GM18499 (cell line): ENCODE results near the gene ZNF783.
"Not testable (repeated sequence)": the region's sequence is repeated elsewhere in the genome, so short reads cannot be mapped to it uniquely, and the experiment has no call there.

Source experiments
- ATAC-seq: cut with Tn5 transposase; IDR thresholded peaks from one replicate; pipeline ENCODE4 v1.9.1; 2021; ENCODE audit warnings: moderate number of reproducible peaks; ENCODE audit not compliant: insufficient read depth, unreplicated experiment

ZNF783 gene

DNA sequence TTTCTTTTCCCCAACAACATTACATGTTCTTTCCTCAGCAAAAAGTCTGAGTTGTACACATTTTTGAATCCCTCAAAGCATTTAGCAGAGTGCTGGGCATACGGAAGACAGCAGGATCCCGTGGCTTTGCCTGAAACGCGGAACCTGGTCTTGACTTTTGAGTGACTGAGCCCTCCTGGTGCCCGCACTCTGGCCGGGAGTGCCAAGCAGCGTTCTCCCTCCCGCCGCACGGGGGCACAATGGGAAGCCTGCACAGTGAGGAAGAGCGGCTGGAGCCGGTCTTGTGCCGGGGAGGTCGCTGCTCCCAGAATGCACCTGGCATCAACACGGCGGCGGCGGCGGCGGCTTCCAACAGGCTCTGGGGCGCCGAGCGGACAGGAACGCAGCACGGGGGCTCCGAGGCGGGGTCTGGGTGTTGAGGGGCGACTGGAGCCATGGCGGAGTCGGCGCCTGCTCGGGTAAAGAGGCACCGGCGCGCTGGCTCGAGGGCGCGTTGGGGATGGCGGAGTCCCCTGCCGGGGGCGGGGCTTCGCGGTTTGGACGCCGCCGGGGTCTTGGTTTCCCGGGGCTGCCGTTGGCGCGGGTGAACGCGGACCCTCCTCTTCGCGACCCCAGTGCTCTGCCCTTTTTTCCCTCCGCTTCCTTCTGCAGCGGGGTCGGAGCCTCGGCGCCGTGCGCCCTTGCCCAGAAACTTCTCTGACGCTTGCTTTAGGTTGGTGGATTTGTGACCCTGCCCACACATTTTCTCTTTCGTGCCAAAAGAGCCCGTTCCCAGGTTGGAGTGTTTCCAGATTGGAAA lies 22.5 kb upstream of the ZNF783 start, which contains the start of gene ZNF212:
Gene ZNF212 (plus strand): TSS at position 307 of the 799 bp plus-strand sequence. CDS start 128 bp downstream, at position 435.
- peak; percentile 80 for ATAC-seq

DNA sequence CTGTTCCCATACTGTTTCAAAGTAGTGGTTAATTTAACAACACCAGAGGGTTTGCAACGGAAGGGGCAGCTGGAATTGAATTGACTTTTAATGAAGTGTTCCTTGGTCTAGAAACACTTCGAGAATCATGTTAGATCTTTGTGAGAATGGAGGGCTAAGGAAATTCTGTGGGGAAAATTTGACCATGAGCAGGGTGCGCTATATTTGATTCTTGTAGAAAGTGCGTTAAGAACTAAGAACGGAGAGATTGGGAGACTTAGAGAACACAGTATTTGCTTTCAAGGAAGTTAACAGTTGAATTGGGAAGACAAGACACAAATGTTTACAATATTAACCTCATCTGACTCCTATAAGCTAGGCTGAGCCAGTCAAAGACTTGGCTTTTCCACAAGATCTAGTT lies 21.4 kb upstream of the ZNF783 start:
- no peak for ATAC-seq

DNA sequence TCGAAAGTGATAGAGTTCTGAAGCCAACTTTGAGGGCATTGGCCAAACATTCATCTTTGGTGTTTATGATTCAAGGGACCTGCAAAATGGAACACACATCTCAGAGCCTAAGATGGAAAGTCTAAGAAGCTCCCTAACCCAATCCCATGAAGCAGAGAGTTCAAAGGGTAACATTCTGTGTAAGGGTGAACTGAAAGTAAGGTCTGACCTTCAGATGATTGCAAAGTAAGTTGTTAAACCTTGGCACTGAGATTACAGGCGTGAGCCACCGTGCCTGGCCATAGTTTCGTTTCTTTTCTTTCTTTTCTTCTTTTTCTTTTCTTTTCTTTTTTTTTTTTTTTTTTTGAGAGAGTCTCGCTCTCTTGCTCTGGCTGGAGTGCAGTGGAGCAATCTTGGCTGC lies 20.3 kb upstream of the ZNF783 start:
- ATAC-seq: no peak

DNA sequence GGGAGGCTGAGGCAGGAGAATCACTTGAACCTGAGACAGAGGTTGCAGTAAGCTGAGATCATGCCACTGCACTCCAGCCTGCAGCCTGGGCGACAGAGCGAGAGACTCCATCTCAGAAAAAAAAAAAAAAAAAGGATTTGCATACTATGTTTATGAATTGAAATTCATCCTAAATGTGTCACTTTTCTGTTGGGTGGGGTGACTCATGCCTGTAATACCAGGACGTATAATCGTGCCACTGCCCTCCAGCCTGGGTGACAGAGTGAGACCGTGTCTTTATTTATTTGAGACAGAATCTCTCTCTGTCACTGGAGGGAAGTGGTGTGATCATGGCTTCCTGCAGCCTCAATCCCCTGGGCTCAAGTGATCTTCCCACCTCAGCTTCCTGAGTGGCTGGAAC lies 16.8 kb upstream of the ZNF783 start:
- ATAC-seq: no peak

DNA sequence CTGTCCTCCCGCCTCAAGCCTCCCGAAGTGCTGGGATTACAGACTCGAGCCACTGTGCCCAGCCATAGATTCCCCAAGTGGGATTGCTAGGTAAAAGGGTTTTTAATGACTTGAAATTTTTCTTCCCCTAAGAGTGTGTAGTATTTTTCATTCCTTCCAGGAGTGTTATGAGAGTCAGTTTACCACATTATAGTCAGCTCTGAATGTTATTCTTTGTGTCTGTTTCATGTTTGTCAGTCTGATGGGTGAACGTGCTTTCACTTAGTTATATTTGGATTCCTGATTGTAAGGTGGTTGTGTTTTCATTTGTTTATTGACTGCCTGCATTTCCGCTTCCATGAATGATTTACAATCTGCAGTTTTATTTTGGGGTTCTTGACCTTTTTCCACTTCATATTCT lies 16.3 kb upstream of the ZNF783 start:
- no peak for ATAC-seq

DNA sequence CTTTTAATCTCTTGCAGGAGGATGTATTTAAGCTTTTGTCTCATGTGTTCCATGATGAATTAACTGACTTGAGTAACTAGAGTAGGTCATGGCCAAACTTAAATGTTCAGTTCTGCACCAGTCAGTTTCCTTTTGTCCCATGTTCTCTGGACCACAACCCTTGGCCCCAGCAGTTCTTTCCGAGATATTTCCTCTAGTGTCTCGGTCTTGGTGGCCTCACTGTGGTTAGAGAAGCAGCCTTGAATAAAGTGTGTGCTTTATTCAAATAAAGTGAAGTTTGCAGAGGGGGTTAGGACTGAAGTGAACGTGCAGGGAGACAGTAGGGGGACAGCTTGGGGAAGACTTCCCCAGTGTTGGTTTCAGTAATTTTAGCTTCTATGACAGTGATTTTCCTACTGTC lies 13.2 kb upstream of the ZNF783 start:
- ATAC-seq: no peak

DNA sequence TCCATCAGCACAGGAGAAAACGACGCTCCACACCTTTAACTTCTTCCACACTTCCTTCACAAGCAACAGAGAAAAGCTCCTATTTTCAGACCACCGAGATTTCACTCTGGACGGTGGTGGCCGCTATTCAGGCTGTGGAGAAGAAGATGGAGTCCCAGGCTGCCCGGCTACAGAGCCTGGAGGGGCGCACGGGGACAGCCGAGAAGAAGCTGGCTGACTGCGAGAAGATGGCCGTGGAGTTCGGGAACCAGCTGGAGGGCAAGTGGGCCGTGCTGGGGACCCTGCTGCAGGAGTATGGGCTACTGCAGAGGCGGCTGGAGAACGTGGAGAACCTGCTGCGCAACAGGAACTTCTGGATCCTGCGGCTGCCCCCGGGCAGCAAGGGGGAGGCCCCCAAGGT lies 11.8 kb upstream of the ZNF783 start:
- not testable (repeated sequence) for ATAC-seq

DNA sequence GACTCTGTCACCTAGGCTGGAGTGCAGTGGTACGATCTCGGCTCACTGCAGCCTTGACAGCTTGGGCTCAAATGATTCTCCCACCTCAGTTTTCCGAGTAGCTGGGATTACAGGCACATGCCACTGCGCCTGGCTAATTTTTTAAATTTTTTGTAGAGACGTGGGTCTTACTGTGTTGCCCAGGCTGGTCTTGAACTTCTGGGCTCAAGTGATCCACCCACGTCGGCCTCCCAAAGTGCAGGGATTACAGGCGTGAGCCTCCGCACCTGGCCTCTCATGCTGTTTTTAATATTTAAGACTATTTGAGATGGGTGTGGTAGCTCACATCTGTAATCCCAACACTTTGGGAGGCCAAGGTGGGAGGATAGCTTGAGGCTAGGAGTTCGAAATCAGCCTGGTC lies 10.5 kb upstream of the ZNF783 start:
- not testable (repeated sequence) for ATAC-seq

DNA sequence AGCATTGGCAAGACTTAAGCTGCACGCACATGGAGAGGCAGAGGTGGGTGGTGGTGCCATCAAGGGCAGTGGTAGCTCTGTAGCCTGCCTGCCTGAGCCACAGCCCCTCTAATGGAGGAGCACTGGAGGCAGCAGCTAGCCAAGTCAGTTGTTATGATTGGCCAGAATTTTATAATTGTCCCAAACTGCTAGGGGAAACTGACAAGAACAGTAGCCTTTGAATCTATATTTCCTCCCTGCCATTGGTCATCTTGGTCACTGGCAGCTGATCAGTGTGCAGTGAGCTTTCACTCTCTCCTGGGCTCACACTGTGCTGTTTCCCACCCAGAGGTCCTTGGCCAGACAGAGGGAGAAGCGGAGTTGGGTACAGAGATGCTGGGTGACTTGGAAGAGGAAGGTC lies 9.6 kb upstream of the ZNF783 start:
- no peak for ATAC-seq

DNA sequence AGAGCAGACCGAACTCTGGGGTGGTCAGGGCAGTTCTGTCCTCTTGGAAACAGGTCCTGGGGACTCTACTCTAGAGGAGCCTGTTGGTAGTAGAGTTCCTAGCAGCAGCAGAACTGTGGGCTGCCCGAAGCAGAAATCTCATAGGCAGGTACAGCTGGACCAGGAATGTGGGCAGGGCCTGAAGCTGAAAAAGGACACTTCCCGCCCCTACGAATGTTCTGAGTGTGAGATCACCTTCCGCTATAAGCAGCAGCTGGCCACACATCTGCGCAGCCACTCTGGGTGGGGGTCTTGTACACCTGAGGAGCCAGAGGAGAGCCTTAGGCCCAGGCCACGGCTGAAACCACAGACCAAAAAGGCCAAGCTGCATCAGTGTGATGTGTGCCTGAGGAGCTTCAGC lies 8.3 kb upstream of the ZNF783 start:
- ATAC-seq: no peak

DNA sequence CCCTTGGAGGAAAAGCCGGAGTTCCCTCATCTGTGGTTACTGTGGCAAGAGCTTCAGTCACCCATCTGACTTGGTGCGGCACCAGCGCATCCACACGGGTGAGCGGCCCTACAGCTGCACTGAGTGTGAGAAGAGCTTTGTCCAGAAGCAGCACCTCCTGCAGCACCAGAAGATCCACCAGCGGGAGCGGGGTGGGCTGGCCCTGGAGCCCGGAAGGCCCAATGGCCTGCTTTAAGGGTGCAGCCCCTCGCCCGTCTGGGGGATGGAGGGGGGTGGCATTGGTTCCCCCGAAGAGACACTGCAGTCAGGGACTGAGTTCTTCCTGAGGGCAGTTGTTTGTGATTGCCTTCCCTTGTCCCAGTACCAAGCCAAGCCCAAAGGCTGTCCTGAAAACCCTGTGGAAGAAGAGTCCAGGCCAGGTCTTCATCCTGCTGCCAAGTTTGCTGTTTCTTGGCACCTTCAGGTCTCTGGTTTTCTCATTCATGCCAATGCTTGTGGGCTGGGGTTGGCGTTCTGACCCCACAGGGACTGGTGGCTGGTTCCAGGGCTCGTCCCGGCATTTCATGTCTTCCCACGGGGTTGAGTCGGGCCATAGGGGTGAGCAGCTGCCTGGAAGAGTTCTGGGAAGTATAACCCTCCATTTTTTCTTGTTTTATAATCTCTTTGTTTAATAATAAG lies 7.7 kb upstream of the ZNF783 start:
- no peak for ATAC-seq

DNA sequence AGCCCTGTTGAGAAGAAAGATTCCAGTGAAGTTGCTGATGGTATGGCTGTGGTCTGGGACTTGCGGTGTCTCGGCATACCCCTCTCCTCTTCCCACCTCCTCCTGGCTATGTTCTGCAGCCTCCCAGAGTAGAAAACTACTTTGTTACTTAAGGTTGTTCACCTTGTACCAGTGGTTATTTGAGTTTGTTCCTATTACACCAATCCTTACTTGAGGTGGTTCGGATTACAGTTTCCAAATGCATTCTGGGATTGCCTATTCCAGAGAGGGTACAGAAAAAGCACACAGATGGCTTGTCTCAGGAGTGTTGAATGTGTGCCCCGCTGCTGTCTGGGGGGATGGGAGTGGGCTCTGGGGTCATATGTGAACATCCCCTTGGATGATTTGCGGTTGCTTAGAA lies 6.8 kb upstream of the ZNF783 start:
- no peak for ATAC-seq

DNA sequence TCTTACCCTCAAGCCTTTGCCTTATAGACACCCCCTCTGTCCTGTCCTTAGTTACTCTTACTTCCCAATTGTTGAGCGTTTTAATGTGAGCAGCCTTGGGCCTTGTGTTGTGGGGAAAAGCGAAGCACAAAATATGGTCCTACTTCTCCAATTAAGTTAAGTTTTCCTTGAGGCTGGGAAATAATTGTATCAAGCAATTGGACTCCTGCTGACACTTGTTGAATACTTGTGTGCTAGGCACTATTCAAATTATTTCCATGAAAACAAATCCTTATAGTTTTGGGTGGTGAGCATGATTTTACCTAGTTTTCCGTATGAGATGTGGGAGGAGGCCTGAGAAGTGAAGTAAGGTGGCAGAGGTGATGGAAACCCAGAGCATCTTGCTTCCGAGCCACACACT lies 5.4 kb upstream of the ZNF783 start:
- no peak for ATAC-seq

DNA sequence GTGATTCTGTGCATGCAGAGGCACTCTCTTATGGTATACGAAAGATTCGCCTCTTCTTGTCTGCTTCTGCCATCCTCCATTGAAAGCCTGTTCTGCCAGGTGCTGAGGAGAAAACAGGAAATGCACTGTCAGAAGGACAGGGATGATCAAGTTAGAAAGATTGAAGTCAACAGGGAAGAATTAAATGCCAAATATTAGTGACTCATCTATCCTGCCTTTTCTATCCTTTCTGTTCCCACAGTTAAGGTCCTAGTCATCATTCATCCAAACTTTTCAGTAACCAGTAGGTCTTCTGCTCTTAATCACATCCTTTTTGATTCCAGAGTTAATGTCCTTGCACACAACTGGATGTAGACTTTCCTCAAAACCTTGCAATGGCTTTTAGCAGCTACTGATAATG lies 4.8 kb upstream of the ZNF783 start:
- no peak for ATAC-seq

DNA sequence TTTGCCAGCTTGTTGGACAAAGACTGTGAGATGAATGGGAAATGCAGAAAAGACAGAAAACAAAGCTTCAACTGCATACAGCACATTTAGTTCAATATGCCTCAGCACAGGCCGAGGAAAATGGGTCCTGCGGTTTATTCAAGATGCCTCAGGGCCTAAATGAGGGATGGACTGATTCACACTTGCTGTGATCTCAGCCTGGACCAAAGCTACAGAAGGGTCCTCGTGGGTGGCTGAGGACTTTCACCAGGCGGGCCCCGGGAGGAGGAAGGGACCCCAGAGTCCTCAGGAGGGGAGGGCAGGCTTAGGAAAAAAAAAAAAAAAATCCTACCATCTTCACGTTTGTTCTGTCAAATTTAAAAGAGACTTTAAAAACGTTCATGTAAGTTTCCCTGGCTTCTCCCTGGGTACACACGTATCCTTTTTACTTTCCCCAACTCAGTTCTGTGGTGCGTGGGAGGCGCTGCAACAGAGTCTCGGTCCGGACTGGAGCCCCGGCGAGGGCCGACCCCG lies 624 bp upstream of the ZNF783 start:
- peak; percentile 25 for ATAC-seq

DNA sequence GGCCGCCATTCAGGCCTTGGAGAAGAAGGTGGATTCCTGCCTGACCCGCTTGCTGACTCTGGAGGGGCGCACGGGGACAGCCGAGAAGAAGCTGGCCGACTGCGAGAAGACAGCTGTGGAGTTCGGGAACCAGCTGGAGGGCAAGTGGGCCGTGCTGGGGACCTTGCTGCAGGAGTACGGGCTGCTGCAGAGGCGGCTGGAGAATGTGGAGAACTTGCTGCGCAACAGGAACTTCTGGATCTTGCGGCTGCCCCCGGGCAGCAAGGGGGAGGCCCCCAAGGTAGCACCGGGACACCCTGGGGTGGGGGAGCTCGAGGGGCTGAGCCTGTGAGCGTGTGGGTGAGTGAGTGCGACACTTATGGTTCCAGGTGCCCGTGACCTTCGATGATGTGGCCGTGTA lies 4.5 kb downstream of the ZNF783 start:
- ATAC-seq: no peak

DNA sequence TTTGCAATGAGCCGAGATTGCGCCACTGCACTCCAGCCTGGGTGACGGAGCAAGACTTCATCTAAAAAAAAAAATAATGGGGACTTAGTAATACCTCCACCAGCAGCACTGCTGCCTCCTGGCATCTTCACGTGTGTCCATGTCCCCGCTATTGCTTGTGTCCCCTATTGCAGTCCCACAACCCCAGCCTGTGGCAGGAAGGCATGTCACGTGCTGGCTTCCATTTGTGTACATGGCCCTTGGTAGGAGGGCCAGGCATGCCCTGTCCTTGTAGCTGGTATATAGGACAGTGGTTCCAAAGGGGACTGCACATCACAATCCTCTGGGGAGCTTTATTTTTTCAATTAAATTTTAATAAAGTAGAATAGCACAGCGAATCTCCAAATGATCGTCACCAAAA lies 5.7 kb downstream of the ZNF783 start:
- ATAC-seq: no peak

DNA sequence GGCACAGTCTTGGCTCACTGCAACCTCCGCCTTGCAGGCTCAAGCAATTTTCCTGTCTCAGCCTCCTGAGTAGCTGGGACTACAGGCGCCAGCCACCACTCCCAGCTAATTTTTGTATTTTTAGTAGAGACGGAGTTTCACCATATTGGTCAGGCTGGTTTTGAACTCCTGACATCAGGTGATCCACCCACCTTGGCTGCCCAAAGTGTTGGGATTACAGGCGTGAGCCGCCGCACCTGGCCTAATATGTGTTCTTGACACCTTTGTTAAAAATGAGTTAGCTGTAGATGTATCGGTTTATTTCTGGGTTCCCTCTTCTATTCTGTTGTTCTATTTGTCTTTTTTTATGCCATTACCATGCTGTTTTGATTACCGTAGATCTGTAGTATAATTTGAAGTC lies 12.4 kb downstream of the ZNF783 start:
- ATAC-seq: not testable (repeated sequence)

DNA sequence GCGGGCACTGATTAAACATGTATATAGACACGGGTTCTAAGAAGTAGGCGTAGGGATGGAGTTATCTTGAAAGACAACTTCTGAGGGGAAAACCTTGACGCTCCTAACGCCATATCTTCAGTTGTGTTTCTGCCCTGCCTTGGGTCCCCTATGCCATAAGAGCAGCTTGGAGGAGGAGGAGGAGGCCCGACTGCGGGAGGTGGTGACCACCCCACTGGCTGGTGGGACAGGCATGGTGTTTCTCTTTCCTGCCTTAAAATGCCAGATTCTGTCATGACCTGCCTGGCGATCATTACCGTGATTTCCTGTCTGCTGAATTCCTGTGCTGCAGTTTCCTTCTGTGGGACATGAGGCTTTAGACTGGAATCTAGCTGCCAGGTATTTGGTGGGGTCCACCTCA lies 15.9 kb downstream of the ZNF783 start:
- no peak for ATAC-seq

DNA sequence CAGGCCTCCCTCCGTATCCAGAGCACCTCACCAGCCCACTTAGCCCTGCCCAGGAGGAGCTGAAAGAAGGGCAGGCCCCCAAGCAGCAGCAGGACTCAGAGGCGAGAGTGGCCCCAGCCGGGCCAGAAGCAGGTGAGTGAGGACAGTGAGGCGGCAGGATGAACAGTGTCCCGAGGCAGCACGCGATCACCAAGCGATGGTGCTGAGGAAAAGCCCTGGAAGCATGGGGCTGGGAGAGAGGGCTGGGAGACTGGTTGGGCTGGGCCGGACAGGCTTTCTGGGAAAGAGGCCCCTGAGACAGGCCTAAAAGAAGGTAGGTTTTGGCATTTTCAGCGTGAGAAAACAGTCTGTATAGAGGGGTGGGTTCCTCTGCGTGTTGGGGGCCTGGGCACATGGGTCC lies 16.4 kb downstream of the ZNF783 start:
- ATAC-seq: no peak

DNA sequence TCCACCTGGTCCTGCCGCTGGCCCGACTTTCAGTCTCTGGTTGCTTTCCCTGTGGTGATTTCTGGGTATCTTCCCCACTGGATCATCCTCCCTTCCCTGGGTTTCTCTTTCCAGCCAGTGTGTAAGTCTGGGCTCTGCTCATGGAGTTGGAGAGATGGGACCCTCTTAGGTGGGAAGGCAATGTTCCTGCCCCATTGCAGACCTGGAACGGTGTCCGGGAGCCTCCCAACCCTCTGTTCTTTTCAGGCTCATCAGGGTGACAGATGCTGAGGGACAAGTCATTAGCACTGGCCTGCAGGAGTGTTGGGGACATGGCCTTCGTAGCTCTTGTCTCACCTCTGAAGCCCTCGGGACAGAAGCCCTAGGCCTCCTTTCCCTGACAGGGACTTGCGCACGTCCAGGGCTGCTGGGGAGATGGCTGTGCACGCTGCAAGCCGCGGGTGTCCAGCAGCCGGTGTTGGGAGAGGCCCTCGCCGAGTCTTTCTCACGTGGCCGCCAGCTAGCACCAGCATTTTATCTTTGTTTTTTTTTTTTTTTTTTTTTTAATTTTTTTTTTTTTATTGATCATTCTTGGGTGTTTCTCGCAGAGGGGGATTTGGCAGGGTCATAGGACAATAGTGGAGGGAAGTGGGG lies 17.2 kb downstream of the ZNF783 start:
- no peak for ATAC-seq
